Smooth muscle cell (in vitro differentiated cells): ENCODE data around the gene PPM1N. TPM values are rescaled to one million over a fixed set of nuclear protein-coding genes. Genes with fewer than 3 reads are reported as not detected.

Experiments used
- DNase-seq: peaks from one replicate; lab custom pipeline; 2025; ENCODE audit not compliant: unreplicated experiment; lab: John Stamatoyannopoulos, UW
- H2AFZ ChIP-seq: fragments of 200-600 bp; sonication (generic); 2 replicates; pipeline ENCODE4 v1.6.0; 2016; ENCODE audit warnings: antibody characterized with exemption, low read depth, mild to moderate bottlenecking
- H3F3A ChIP-seq: fragments of 200-600 bp; sonication (generic); 2 replicates; pipeline ENCODE4 v1.6.0; 2017; ENCODE audit warnings: antibody characterized with exemption, low read depth
- H3K27ac ChIP-seq: fragments of 200-600 bp; sonication (generic); 2 replicates; pipeline ENCODE4 v1.5.1; 2016; ENCODE audit warnings: low read depth, mild to moderate bottlenecking
- H3K27me3 ChIP-seq: fragments of 200-600 bp; sonication (generic); 2 replicates; pipeline ENCODE4 v1.6.1; 2016; ENCODE audit warnings: low read depth, mild to moderate bottlenecking
- H3K36me3 ChIP-seq: fragments of 200-600 bp; sonication (generic); 2 replicates; pipeline ENCODE4 v1.5.1; 2016; ENCODE audit warnings: low read depth
- H3K4me1 ChIP-seq: fragments of 200-600 bp; sonication (generic); 2 replicates; pipeline ENCODE4 v1.5.1; 2016; ENCODE audit warnings: low read depth
- H3K4me2 ChIP-seq: fragments of 200-600 bp; sonication (generic); 2 replicates; pipeline ENCODE4 v1.6.0; 2016; ENCODE audit warnings: mild to moderate bottlenecking
- H3K4me3 ChIP-seq: fragments of 200-600 bp; sonication (generic); 2 replicates; pipeline ENCODE4 v1.5.1; 2016; ENCODE audit warnings: mild to moderate bottlenecking
- H3K79me2 ChIP-seq: fragments of 200-600 bp; sonication (generic); 2 replicates; pipeline ENCODE4 v1.6.0; 2016; ENCODE audit warnings: low read depth, mild to moderate bottlenecking
- H3K9ac ChIP-seq: fragments of 200-600 bp; sonication (generic); 2 replicates; pipeline ENCODE4 v1.6.0; 2016; ENCODE audit warnings: low read depth
- H3K9me3 ChIP-seq: fragments of 200-600 bp; sonication (generic); replicated peaks from 2 replicates; pipeline ENCODE4 v1.5.1; 2016; ENCODE audit warnings: low read depth
- H4K20me1 ChIP-seq: fragments of 200-600 bp; sonication (generic); 2 replicates; pipeline ENCODE4 v1.6.0; 2016; ENCODE audit warnings: low read depth
- WGBS: methylation state at CpG from one replicate; pipeline ENCODE4 v1.1.7; 2016; ENCODE audit warnings: low lambda C conversion rate; 5-methylcytosine and 5-hydroxymethylcytosine counted together
- polyA plus RNA-seq: library from polyadenylated mRNA; unstranded; fragments of >200 nt; fragmentation: Nextera tagmentation; extraction: Ambion mirVana; gene quantifications from 2 replicates; pipeline ENCODE4 v1.2.1, GENCODE V29; 2016
- total RNA-seq: library from RNA; depleted of rRNA; stranded (reverse); fragments of >200 nt; gene quantifications from 2 replicates; pipeline ENCODE4 v1.2.3, GENCODE V29; 2014
- TF ChIP-seq, protein P1 (sequence below): fragments of 200-600 bp; sonication (generic); IDR thresholded peaks from 2 replicates; pipeline ENCODE4 v1.5.1; 2017; ENCODE audit warnings: borderline replicate concordance, mild to moderate bottlenecking, antibody characterized with exemption; ENCODE audit not compliant: insufficient read depth, poor library complexity, severe bottlenecking

The PPM1N gene
- total and polyA plus RNA-seq, 2 experiments from 2014 or later: 0.16 to 0.58 TPM

- peaks cover 8% of the 10 kb centered on the region for H3K36me3 ChIP-seq
- no peak overlapping the region for H2AFZ ChIP-seq
- WGBS: 84% methylated on average over 28 of the region's 28 CpGs
- peaks cover 33% of the 10 kb centered on the region for H4K20me1 ChIP-seq
- H3K4me2 ChIP-seq: no peak overlapping the region
- H3K4me3 ChIP-seq: no peak overlapping the region
- H3K79me2 ChIP-seq: no peaks in the 10 kb centered on the region
- TF ChIP-seq, protein P1, sequence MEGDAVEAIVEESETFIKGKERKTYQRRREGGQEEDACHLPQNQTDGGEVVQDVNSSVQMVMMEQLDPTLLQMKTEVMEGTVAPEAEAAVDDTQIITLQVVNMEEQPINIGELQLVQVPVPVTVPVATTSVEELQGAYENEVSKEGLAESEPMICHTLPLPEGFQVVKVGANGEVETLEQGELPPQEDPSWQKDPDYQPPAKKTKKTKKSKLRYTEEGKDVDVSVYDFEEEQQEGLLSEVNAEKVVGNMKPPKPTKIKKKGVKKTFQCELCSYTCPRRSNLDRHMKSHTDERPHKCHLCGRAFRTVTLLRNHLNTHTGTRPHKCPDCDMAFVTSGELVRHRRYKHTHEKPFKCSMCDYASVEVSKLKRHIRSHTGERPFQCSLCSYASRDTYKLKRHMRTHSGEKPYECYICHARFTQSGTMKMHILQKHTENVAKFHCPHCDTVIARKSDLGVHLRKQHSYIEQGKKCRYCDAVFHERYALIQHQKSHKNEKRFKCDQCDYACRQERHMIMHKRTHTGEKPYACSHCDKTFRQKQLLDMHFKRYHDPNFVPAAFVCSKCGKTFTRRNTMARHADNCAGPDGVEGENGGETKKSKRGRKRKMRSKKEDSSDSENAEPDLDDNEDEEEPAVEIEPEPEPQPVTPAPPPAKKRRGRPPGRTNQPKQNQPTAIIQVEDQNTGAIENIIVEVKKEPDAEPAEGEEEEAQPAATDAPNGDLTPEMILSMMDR: no peak
- no peaks in the 10 kb centered on the region for H3K9me3 ChIP-seq
- H3K27ac ChIP-seq: no peak overlapping the region
- H3F3A ChIP-seq: peaks cover 4% of the 10 kb centered on the region
- H3K4me1 ChIP-seq: no peaks in the 10 kb centered on the region
- peak; percentile 65 for DNase-seq
- H3K27me3 ChIP-seq: no peaks in the 10 kb centered on the region
- no peak overlapping the region for H3K9ac ChIP-seq
Measured at GRCh38 chr19:45474606-45475521, 23.4 kb upstream of the PPM1N start.

DNA sequence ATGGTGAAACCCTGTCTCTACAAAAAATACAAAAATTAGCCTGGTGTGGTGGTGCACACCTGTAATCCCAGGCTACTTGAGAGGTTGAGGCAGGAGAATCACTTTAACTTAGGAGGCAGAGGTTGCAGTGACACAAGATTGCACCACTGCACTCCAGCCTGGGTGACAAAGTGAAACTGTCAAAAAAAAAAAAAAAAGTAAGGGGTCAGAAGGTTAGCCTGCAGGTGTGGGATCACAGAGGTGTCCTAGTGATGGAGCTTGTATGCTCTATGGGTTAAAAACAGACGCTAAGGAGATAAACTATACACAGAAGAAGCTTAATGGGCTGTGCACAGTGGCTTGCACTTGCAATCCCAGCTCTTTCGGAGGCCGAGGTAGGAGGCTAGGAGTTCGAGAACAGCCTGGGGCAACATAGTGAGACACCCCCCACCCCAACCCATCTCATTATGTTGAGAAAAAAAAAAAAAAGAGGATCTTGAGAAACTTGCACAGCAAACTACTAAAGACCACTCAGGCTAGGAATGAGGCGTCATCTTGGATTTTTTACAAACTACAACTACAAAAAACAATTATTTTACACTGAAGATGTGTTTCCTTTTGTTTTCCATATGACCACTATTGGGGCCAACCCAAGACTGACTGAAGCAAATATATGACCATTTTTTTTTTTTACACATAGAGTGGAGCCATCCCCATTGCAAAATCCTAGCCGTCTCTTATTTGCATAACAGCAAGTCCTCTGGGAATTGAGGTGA lies 22.5 kb upstream of the PPM1N start:
- H3K27me3 ChIP-seq: no peaks in the 10 kb centered on the region
- H3K27ac ChIP-seq: no peak overlapping the region
- DNase-seq: peak; percentile 36
- H4K20me1 ChIP-seq: peaks cover 25% of the 10 kb centered on the region
- H3K9me3 ChIP-seq: no peaks in the 10 kb centered on the region
- peaks cover 4% of the 10 kb centered on the region for H3F3A ChIP-seq
- H3K9ac ChIP-seq: no peak overlapping the region
- H3K4me2 ChIP-seq: no peak overlapping the region
- no peak overlapping the region for H3K4me3 ChIP-seq
- H2AFZ ChIP-seq: no peak overlapping the region
- TF ChIP-seq, protein P1: no peak
- H3K79me2 ChIP-seq: no peaks in the 10 kb centered on the region
- H3K4me1 ChIP-seq: no peaks in the 10 kb centered on the region
- H3K36me3 ChIP-seq: peaks cover 8% of the 10 kb centered on the region
- 88% methylated on average over 6 of the region's 6 CpGs for WGBS

- no peaks in the 10 kb centered on the region for H3K27me3 ChIP-seq
- H3K79me2 ChIP-seq: no peaks in the 10 kb centered on the region
- H2AFZ ChIP-seq: no peak overlapping the region
- H3F3A ChIP-seq: peaks cover 4% of the 10 kb centered on the region
- no peak overlapping the region for H3K4me2 ChIP-seq
- H3K4me1 ChIP-seq: no peaks in the 10 kb centered on the region
- no peak overlapping the region for H3K9ac ChIP-seq
- H3K9me3 ChIP-seq: no peaks in the 10 kb centered on the region
- peaks cover 19% of the 10 kb centered on the region for H4K20me1 ChIP-seq
- TF ChIP-seq, protein P1: no peak
- DNase-seq: peak; percentile 49
- H3K27ac ChIP-seq: no peak overlapping the region
- peaks cover 8% of the 10 kb centered on the region for H3K36me3 ChIP-seq
- no peak overlapping the region for H3K4me3 ChIP-seq
- 70% methylated on average over 5 of the region's 5 CpGs for WGBS
Measured at GRCh38 chr19:45476304-45476703, 21.9 kb upstream of the PPM1N start.
